ENCODE results near the gene MST1R. TPM values are rescaled to one million over a fixed set of nuclear protein-coding genes. Genes with fewer than 3 reads are reported as not detected.

Gene MST1R
- total and polyA plus RNA-seq, 9 of the 15 experiments (the other 6 are each of a cell fraction or from before 2014, with no cell fraction given), result 1.3 to 10.0 (median 3.8) TPM

- no peak for TF ChIP-seq CXXC5 (CRISPR knock-in tag; IDR thresholded peaks at IDR 0.05)
- TF ChIP-seq TCF3 (CRISPR knock-in tag; IDR thresholded peaks at IDR 0.05), result peak; percentile 42
- TF ChIP-seq RCOR1 (IDR thresholded peaks at IDR 0.05; ENCODE audit: borderline replicate concordance in 1 of 2, low read depth in 2 of 2, low read length in 2 of 2), result 0 out of 4 replicates have a peak, but pooled peaks of 1 of the 2 experiments have one; percentile 29
- no peak for TF ChIP-seq ZNF324 (CRISPR knock-in tag; IDR thresholded peaks at IDR 0.05)
- TF ChIP-seq, protein P1, sequence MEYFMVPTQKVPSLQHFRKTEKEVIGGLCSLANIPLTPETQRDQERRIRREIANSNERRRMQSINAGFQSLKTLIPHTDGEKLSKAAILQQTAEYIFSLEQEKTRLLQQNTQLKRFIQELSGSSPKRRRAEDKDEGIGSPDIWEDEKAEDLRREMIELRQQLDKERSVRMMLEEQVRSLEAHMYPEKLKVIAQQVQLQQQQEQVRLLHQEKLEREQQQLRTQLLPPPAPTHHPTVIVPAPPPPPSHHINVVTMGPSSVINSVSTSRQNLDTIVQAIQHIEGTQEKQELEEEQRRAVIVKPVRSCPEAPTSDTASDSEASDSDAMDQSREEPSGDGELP (CRISPR knock-in tag; IDR thresholded peaks at IDR 0.05; ENCODE audit: borderline replicate concordance), result peak; percentile 22; the same call in 1 of the 2 replicates
Observed at GRCh38 chr3:49880581-49881315, 22.9 kb downstream of the MST1R start (continued).

DNA sequence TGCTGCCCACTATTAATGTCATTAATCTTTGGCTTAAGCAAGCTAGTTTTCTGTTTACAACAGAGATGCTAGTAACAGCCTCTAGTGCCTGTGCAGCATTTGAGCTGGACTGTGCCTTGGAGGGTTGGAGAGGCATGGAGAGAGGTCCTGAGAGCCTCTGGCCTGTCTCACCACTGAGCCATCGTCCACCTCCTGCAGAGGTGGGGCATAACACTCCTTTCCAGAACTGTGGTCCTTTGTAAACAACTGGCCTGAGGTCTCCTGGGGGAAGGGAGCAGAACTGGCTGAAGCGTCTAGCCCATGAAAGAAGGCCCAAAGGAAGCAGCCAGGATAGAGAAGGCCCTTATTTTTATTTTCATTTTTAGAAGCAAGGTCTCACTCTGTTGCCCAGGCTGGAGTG is 24.0 kb downstream of the MST1R start:
- POLR2A ChIA-PET, result no interaction called here
- no peak for ATAC-seq
- no TSS peak for BruUV-seq (replicated peaks)
- TF ChIP-seq GTF3C2 (IDR thresholded peaks at IDR 0.05; ENCODE audit: borderline replicate concordance, extremely low read depth, insufficient read length) (no peak), MYC (IDR thresholded peaks at IDR 0.05; ENCODE audit: low read depth, low read length) (no peak), MYC (CRISPR knock-in tag; IDR thresholded peaks at IDR 0.05; ENCODE audit: borderline replicate concordance, low read depth) (no peak), TCF7L2 (IDR thresholded peaks at IDR 0.05; ENCODE audit: low read depth, low read length) (no peak), C11orf30 (IDR thresholded peaks at IDR 0.05; ENCODE audit: low read depth) (no peak), MAFK (IDR thresholded peaks at IDR 0.05; ENCODE audit: low read length) (no peak), NCOA1 (IDR thresholded peaks at IDR 0.05; ENCODE audit: low read depth) (no peak), CBFB (CRISPR knock-in tag; IDR thresholded peaks at IDR 0.05) (no peak), ETV5 (CRISPR knock-in tag; IDR thresholded peaks at IDR 0.05; ENCODE audit: low read depth) (no peak)
- TF ChIP-seq, protein P2, sequence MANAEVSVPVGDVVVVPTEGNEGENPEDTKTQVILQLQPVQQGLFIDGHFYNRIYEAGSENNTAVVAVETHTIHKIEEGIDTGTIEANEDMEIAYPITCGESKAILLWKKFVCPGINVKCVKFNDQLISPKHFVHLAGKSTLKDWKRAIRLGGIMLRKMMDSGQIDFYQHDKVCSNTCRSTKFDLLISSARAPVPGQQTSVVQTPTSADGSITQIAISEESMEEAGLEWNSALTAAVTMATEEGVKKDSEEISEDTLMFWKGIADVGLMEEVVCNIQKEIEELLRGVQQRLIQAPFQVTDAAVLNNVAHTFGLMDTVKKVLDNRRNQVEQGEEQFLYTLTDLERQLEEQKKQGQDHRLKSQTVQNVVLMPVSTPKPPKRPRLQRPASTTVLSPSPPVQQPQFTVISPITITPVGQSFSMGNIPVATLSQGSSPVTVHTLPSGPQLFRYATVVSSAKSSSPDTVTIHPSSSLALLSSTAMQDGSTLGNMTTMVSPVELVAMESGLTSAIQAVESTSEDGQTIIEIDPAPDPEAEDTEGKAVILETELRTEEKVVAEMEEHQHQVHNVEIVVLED (CRISPR knock-in tag; IDR thresholded peaks at IDR 0.05), result no peak

More for the DNA sequence above, 24.0 kb downstream of the MST1R start:
- H3K36me3 ChIP-seq (ENCODE audit: control insufficient read depth, insufficient read depth, low read length), result no peaks in the 10 kb centered on the region
- no peak overlapping the region for H3K4me3 ChIP-seq
- H3K9me1 ChIP-seq (ENCODE audit: control insufficient read depth, insufficient read depth, low read length), result no peaks in the 10 kb centered on the region
- no peaks in the 10 kb centered on the region for H3K79me2 ChIP-seq (ENCODE audit: control insufficient read depth, insufficient read depth, low read length)
- in situ Hi-C loops (cut with MboI) (no loop called here), intact Hi-C loops (cut with micrococcal nuclease) (no loop called here)
- no peak overlapping the region for H3K4me2 ChIP-seq (ENCODE audit: insufficient read depth, low read length)
- H4K20me1 ChIP-seq (replicated peaks; ENCODE audit: control insufficient read depth, insufficient read depth, low read length), result no peaks in the 10 kb centered on the region
- DNase-seq (ENCODE audit: extremely low read depth in 1 of 4, low spot score in 3 of 4) (no peak), FAIRE-seq (no peak)
- H3K27ac ChIP-seq (ENCODE audit: extremely low read depth, low read depth, low read length), result no peak overlapping the region
- CTCF ChIA-PET (ENCODE audit: low intra/inter-chr PET ratio), result no interaction called here
- H3K9ac ChIP-seq (ENCODE audit: insufficient read depth in 1 of 2, low read depth in 2 of 2, low read length in 2 of 2), result no peak overlapping the region
- WGBS (ENCODE audit: insufficient coverage, low coverage, missing lambda C conversion rate), result 39% methylated on average over 2 of the region's 2 CpGs
- no peak overlapping the region for H2AFZ ChIP-seq (ENCODE audit: low read depth, low read length)
- no peaks in the 10 kb centered on the region; a peak in 1 of 5 replicates for H3K27me3 ChIP-seq (ENCODE audit: control insufficient read depth in 2 of 2, insufficient read depth in 2 of 2, low read length in 2 of 2)
- peaks cover 11 to 14% of the 10 kb centered on the region in 2 experiments; a peak in 4 of 5 replicates for H3K4me1 ChIP-seq (replicated peaks in 1 of 2; ENCODE audit: control insufficient read depth in 2 of 2, insufficient read depth in 2 of 2, low read length in 2 of 2)
- no peaks in the 10 kb centered on the region for H3K9me3 ChIP-seq (replicated peaks; ENCODE audit: control insufficient read depth, insufficient read depth, low read depth, low read length)
